Ureter (tissue), 1 donor: ENCODE results near the gene NRIP1. TPM values are rescaled to one million over a fixed set of nuclear protein-coding genes. Genes with fewer than 3 reads are reported as not detected.

Experiments
- DNase-seq: peaks from one replicate; pipeline ENCODE4 v3.0.0-alpha.2; 2020; ENCODE audit warnings: low spot score
- total RNA-seq: library from RNA; stranded (reverse); gene quantifications from one replicate; pipeline ENCODE4 v1.2.4, GENCODE V29; 2023
- donor health status: DM: yes; HTN: yes; CAD: no.

Gene NRIP1
- total RNA-seq, 1 donor from 2014 or later, result 45.5 TPM

DNA sequence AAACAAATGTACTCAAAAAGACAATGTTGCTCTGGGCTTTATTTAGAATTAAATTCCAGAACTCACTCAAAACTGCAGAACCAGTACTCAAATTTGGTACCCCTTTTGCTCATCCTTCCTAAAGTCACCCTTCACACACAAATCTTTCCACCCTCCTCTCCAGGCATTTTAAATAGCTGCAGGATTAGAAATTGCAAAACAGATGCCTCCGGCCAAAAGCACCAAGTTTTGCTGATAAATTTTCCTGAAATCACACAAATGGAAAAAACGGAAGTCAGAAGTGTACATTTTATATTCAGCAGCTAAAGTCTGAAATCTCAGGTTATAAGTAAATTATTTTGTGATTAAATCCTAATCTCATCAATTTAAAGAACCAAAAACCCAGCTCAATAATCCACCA is 147.0 kb downstream of the NRIP1 start:
- no peak for DNase-seq

DNA sequence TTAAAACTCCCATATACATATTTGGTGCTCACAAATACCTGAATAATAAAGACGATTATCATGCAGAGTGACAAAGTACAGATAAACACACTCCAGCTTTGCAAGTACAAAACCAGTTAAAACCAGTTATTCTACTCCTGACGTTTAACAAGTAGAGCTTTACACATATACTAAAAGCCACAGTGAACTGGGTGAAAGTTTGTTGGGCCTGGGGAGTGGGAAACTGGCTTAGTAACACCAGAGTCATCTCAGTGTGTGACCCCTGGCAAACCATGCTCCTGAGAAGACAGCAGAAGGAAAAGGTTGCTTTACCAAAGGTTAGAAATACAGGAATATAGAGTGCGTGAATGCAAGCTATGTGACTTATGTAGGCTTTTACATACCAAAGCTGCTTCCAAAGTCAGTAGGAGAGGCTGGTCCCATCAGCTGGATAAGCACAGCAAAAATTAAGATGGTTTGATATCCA is 148.1 kb downstream of the NRIP1 start:
- DNase-seq, result no peak

DNA sequence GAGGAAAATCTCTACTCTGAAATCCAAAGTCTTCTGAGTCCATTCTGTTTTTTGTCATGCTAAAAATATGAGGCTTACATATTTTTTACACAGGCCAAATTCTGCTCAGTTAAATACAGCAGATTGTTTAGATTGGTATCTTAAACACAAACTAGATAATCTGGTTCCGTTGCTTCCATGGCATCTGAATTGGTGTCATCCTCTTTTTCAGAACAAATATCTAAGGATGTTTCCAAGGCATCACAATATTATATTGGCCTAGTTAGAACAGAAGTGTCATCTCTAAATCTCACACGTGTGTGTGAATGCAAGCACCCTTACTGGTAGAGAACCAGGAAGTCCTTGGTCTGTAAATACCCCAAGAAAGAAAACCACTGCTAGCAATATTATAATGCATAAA is 151.2 kb downstream of the NRIP1 start:
- DNase-seq, result no peak

DNA sequence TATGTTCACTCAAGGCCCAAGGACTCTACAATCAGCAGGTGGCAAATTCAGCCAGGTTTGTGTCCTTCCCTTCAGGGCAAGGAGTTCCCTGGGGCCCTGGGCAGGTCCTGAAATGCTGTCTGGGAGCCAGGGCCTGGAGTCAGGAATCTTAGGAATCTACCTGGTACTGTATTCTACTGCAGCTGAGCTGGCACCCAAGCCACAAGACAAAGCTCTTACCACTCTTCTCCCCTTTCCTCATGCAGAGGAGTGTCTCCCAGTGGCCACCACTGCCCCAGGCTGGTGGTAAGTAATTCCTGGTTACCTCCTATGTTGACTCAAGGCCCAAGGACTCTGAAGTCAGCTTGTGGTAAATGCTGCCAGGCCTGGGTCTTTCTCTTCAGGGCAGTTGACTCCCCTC is 153.4 kb downstream of the NRIP1 start:
- DNase-seq, result no peak
